Left ventricle myocardium inferior (tissue), 1 donor: Measurements from ENCODE around the gene SLC2A4RG. TPM values are rescaled to one million over a fixed set of nuclear protein-coding genes. Genes with fewer than 3 reads are reported as not detected.

ENCODE experiments used
- DNase-seq: peaks from one replicate; pipeline ENCODE4 v3.0.0-alpha.2; 2020
- H3K27ac ChIP-seq: fragments of 200-600 bp; replicated peaks from 2 replicates; pipeline ENCODE4 v1.8.0; 2021
- H3K27me3 ChIP-seq: fragments of 200-600 bp; 2 replicates; pipeline ENCODE4 v1.8.0; 2021; ENCODE audit warnings: low read depth
- H3K36me3 ChIP-seq: fragments of 200-600 bp; 2 replicates; pipeline ENCODE4 v1.8.0; 2021
- H3K4me1 ChIP-seq: fragments of 200-600 bp; 2 replicates; pipeline ENCODE4 v1.8.0; 2021
- H3K4me3 ChIP-seq: fragments of 200-600 bp; 2 replicates; pipeline ENCODE4 v1.8.0; 2021; ENCODE audit warnings: mild to moderate bottlenecking, moderate library complexity
- H3K9me3 ChIP-seq: fragments of 200-600 bp; replicated peaks from 2 replicates; pipeline ENCODE4 v1.8.0; 2021
- intact Hi-C: fragments of 100-400 bp; cut with micrococcal nuclease; formaldehyde crosslinking; loops from one replicate; pipeline ENCODE4 v1.11.0; 2022
- total RNA-seq: library from RNA; stranded (reverse); fragmentation: NEBNext Ultra II Directional; extraction: Animal tissue kit (Norgen Biotek cat#: 25700); gene quantifications from one replicate; pipeline ENCODE4 v1.2.1, GENCODE V29; 2021
- TF ChIP-seq, protein P1 (sequence below): fragments of 200-600 bp; IDR thresholded peaks from 2 replicates; pipeline ENCODE4 v1.8.0; 2021; ENCODE audit warnings: antibody characterized with exemption, mild to moderate bottlenecking, borderline replicate concordance
- donor health status: DM: no; HTN: yes; CAD: no; lungs with severe emphysema.

The SLC2A4RG gene
- total RNA-seq, 1 donor from 2014 or later: 79.2 TPM

DNA sequence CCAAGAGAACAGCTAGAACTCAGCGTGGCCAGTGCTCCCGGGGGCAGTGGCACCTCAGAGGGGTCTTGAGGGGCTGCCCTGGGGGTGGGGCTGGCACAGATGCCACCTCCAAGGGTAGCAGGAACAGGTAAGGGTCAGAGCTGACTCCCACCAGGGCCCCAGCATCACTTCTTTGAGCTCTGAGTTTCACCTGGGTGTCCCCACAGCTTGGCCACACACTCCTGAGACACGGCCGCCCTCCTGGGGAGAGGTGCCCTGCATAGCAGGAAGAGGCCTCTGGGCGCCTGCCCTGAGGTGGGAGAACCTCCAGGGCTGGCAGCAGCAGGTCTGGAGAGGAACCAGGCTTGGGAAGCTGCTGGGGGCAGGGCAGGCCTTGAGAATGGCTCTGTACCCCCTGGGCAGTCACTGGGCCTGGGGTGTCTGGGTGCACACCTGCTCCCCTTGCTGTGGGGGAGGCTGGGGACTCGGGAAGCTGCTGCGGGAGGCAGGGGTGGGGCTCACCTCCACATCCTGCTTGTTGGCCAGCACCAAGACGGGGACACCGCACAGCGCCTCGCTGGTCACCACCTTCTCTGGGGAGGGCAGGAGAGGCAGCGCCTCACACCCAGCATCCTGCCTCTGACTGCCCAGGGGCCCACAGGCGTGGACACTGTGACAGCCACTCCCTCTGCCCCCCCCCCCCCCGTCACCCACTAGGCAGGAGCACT is 38.1 kb upstream of the SLC2A4RG start:
- Histone ChIP-seq H3K27me3 (no peaks in the 10 kb centered on the region), H3K27ac (no peak overlapping the region), H3K4me1 (peaks cover 60% of the 10 kb centered on the region), H3K9me3 (no peaks in the 10 kb centered on the region), H3K36me3 (peaks cover 35% of the 10 kb centered on the region), H3K4me3 (no peak overlapping the region)
- intact Hi-C loops: no loop called here
- no peak for DNase-seq
- TF ChIP-seq, protein P1, sequence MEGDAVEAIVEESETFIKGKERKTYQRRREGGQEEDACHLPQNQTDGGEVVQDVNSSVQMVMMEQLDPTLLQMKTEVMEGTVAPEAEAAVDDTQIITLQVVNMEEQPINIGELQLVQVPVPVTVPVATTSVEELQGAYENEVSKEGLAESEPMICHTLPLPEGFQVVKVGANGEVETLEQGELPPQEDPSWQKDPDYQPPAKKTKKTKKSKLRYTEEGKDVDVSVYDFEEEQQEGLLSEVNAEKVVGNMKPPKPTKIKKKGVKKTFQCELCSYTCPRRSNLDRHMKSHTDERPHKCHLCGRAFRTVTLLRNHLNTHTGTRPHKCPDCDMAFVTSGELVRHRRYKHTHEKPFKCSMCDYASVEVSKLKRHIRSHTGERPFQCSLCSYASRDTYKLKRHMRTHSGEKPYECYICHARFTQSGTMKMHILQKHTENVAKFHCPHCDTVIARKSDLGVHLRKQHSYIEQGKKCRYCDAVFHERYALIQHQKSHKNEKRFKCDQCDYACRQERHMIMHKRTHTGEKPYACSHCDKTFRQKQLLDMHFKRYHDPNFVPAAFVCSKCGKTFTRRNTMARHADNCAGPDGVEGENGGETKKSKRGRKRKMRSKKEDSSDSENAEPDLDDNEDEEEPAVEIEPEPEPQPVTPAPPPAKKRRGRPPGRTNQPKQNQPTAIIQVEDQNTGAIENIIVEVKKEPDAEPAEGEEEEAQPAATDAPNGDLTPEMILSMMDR: no peak

GRCh38 chr20:63702036-63702665 is 37.4 kb upstream of the SLC2A4RG start:
- peaks cover 60% of the 10 kb centered on the region for H3K4me1 ChIP-seq
- peaks cover 37% of the 10 kb centered on the region for H3K36me3 ChIP-seq
- TF ChIP-seq, protein P1: no peak
- no peaks in the 10 kb centered on the region for H3K27me3 ChIP-seq
- H3K27ac ChIP-seq: no peak overlapping the region
- no peak overlapping the region for H3K4me3 ChIP-seq
- intact Hi-C loops: no loop called here
- no peak for DNase-seq
- no peaks in the 10 kb centered on the region for H3K9me3 ChIP-seq

- no peak overlapping the region for H3K27ac ChIP-seq
- H3K36me3 ChIP-seq: peaks cover 37% of the 10 kb centered on the region
- TF ChIP-seq, protein P1: no peak
- no peaks in the 10 kb centered on the region for H3K27me3 ChIP-seq
- intact Hi-C loops: no loop called here
- no peak for DNase-seq
- no peaks in the 10 kb centered on the region for H3K9me3 ChIP-seq
- peaks cover 57% of the 10 kb centered on the region for H3K4me1 ChIP-seq
- H3K4me3 ChIP-seq: no peak overlapping the region
Observed at GRCh38 chr20:63702751-63703470, 36.7 kb upstream of the SLC2A4RG start.

DNA sequence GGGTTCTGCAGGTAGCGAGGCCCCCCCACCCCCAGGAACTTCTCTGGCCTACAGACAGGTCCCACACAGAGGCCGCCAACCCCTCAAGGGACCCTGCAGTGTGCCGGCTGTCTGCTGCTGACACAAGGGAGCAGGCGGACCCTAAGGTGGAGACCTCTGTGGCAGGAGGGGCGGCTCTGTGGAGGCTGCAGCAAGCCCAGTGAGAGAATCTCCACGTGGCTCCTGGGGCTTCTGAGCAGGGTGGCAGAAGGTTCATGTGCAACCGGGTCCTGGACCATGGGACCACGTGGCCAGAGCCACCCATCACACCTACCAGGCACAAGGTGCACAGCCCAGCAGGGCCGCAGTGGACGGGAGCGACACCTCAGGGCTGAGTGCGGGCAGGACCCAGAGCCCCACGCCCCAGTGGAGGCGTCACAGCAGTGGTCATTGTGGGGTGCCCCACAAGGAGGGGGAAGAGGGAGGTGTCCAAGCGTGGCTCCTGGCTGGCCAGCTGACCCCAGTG is 36.1 kb upstream of the SLC2A4RG start:
- Histone ChIP-seq H3K27me3 (no peaks in the 10 kb centered on the region), H3K9me3 (no peaks in the 10 kb centered on the region), H3K36me3 (peaks cover 37% of the 10 kb centered on the region), H3K27ac (no peak overlapping the region), H3K4me3 (no peak overlapping the region), H3K4me1 (peaks cover 55% of the 10 kb centered on the region)
- TF ChIP-seq, protein P1: no peak
- no peak for DNase-seq
- intact Hi-C loops: no loop called here

GRCh38 chr20:63703976-63704748 is 35.4 kb upstream of the SLC2A4RG start:
- intact Hi-C loops: no loop called here
- Histone ChIP-seq H3K9me3 (no peaks in the 10 kb centered on the region), H3K36me3 (peaks cover 41% of the 10 kb centered on the region), H3K4me1 (peaks cover 55% of the 10 kb centered on the region), H3K4me3 (no peak overlapping the region), H3K27me3 (no peaks in the 10 kb centered on the region), H3K27ac (no peak overlapping the region)
- DNase-seq: no peak
- TF ChIP-seq, protein P1: no peak
